Large intestine (tissue), 3 donors: Measurements from ENCODE around the gene PDE4D. TPM values are rescaled to one million over a fixed set of nuclear protein-coding genes. Genes with fewer than 3 reads are reported as not detected.
"Not testable (repeated sequence)": the region's sequence is repeated elsewhere in the genome, so short reads cannot be mapped to it uniquely, and the experiment has no call there.

Source experiments
- DNase-seq, 2 donors: peaks; one replicate each; pipeline versions ENCODE4 v3.0.0 to v3.0.0-alpha.2; 2013
- H3K27ac ChIP-seq: one replicate; pipeline ENCODE4 v1.5.1; 2013; ENCODE audit warnings: low read length
- H3K27me3 ChIP-seq: 2 replicates; pipeline ENCODE4 v1.6.1; 2013; ENCODE audit warnings: low read length; ENCODE audit not compliant: control insufficient read depth, insufficient read depth
- H3K36me3 ChIP-seq: 2 replicates; pipeline ENCODE4 v1.6.1; 2013; ENCODE audit warnings: low read length; ENCODE audit not compliant: control insufficient read depth, insufficient read depth
- H3K4me1 ChIP-seq: one replicate; pipeline ENCODE4 v1.6.1; 2013; ENCODE audit warnings: low read length; ENCODE audit not compliant: control insufficient read depth, insufficient read depth
- H3K4me3 ChIP-seq: one replicate; pipeline ENCODE4 v1.5.1; 2013; ENCODE audit warnings: low read length
- H3K9me3 ChIP-seq: one replicate; pipeline ENCODE4 v1.6.1; 2013; ENCODE audit warnings: mild to moderate bottlenecking, low read depth, low read length, moderate library complexity; ENCODE audit not compliant: control insufficient read depth
- WGBS: methylation state at CpG from one replicate; pipeline ENCODE4 v1.1.5; 2013; ENCODE audit warnings: low lambda C conversion rate; ENCODE audit not compliant: insufficient coverage; 5-methylcytosine and 5-hydroxymethylcytosine counted together
- polyA plus RNA-seq: library from polyadenylated mRNA; unstranded; fragments of 120-200 nt; gene quantifications from one replicate; pipeline ENCODE4 v1.2.1, GENCODE V29; 2013

Gene PDE4D
- polyA plus RNA-seq, 1 donor: 13.5 TPM

GRCh38 chr5:59599729-59600128, 293.8 kb downstream of the PDE4D start:
- Histone ChIP-seq H3K4me3 (no peak overlapping the region), H3K4me1 (peaks cover 6% of the 10 kb centered on the region), H3K27ac (no peak overlapping the region), H3K36me3 (no peaks in the 10 kb centered on the region), H3K9me3 (no peaks in the 10 kb centered on the region), H3K27me3 (no peaks in the 10 kb centered on the region)
- WGBS: 100% methylated on average over 1 of the region's 2 CpGs
- DNase-seq: no peak

DNA sequence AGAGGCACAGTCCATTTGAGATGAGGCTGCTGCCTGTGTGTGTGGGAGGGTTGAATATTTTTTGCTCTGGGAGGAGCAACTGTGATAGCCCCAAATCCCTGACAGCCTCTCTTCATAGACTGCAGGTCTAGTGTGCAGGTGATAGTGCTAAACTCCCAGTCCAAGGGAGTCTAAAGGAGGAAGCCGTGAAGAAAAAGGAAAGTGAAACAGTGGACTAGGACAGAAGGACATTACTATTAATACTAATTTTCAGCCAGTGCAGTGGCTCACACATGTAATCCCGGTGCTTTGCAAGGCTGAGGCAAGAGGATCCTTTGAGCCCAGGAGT, 295.0 kb downstream of the PDE4D start:
- WGBS: no CpG with 5 or more reads among the region's 2 CpGs

GRCh38 chr5:59597690-59598546, 295.6 kb downstream of the PDE4D start:
- H3K4me3 ChIP-seq: peak overlapping the region; percentile 26
- no peak for DNase-seq
- peaks cover 6% of the 10 kb centered on the region for H3K4me1 ChIP-seq
- no peaks in the 10 kb centered on the region for H3K9me3 ChIP-seq
- no peaks in the 10 kb centered on the region for H3K27me3 ChIP-seq
- peak overlapping the region; percentile 20 for H3K27ac ChIP-seq
- WGBS: 36% methylated on average over 3 of the region's 6 CpGs
- no peaks in the 10 kb centered on the region for H3K36me3 ChIP-seq

More for the DNA sequence above, 295.0 kb downstream of the PDE4D start:
- Histone ChIP-seq H3K4me3 (peak overlapping the region; percentile 26), H3K9me3 (no peaks in the 10 kb centered on the region), H3K27ac (peak overlapping the region; percentile 20), H3K36me3 (no peaks in the 10 kb centered on the region), H3K4me1 (peaks cover 6% of the 10 kb centered on the region), H3K27me3 (no peaks in the 10 kb centered on the region)
- peak; percentile 31 to 79 for DNase-seq

- H3K4me1 ChIP-seq: peaks cover 7% of the 10 kb centered on the region
- H3K27me3 ChIP-seq: no peaks in the 10 kb centered on the region
- H3K27ac ChIP-seq: no peak overlapping the region
- WGBS: 83% methylated on average over 1 of the region's 2 CpGs
- no peaks in the 10 kb centered on the region for H3K9me3 ChIP-seq
- no peak for DNase-seq
- H3K36me3 ChIP-seq: no peaks in the 10 kb centered on the region
- H3K4me3 ChIP-seq: no peak overlapping the region
Observed at GRCh38 chr5:59596586-59597350, 296.8 kb downstream of the PDE4D start.

DNA sequence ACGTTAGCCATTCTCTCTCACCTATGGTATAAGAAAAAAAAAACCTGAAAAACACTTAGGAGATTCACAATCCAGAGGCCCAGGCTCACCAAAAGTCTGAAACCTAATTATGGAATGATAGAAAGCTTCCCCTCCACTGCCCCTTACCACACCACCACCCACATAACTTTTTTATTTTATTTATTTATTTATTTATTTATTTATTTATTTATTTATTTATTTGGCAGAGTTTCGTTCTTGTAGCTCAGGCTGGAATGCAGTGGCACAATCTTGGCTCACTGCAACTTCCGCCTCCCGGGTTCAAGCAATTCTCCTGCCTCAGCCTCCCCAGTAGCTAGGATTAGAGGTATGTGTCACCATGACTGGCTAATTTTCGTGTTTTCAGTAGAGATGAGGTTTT, 299.4 kb downstream of the PDE4D start:
- 88% methylated on average over 1 of the region's 5 CpGs for WGBS
- DNase-seq, H3K9me3 ChIP-seq, H3K27me3 ChIP-seq, H3K4me3 ChIP-seq, H3K36me3 ChIP-seq, H3K27ac ChIP-seq: not testable (repeated sequence)
- H3K4me1 ChIP-seq: peaks cover 16% of the 10 kb centered on the region

- no CpG with 5 or more reads among the region's 2 CpGs for WGBS
- Histone ChIP-seq H3K4me3 (no peak overlapping the region), H3K36me3 (no peaks in the 10 kb centered on the region), H3K27ac (no peak overlapping the region), H3K27me3 (no peaks in the 10 kb centered on the region), H3K9me3 (no peaks in the 10 kb centered on the region), H3K4me1 (peaks cover 14% of the 10 kb centered on the region)
- DNase-seq: no peak
Observed at GRCh38 chr5:59593439-59594007, 300.0 kb downstream of the PDE4D start.

DNA sequence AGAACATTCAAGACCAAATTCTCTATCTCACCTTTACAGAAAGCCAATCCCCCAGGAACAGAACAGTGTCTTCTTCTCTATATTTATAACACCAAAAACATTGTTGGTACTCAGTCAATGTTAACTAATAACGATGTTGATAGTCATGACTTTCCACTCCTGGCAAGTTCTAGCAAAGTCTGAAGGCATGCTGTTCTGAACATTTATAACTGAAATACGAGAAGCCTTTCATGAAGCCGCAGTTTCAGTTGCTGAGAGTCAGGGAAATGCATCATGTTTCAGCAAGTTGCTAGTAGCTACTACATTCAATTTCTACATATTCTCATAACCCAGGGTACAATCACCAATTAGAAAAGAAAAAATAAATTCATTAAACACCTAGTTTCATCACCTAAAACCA, 301.4 kb downstream of the PDE4D start:
- H3K27ac ChIP-seq: no peak overlapping the region

DNA sequence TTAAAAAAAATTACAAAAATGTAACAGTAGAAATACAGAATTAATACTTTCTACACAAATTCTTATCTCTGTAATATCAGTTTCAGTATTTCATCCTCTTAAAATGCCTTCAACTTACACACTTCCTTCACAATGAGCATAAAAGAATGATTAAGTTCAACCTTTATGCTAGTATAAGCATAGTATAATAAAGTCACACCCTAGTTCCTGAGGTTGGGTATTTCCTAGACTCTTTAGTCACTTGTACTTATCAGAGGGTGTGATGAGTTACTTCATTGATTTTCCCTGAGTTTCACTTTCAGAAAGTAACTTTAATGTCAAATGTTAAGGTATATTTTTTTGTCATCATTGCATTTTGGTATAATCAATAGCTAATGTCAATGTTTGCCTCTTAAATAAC, 302.4 kb downstream of the PDE4D start:
- DNase-seq: peak; percentile 61 to 85
- H3K27me3 ChIP-seq: no peaks in the 10 kb centered on the region
- no peaks in the 10 kb centered on the region for H3K36me3 ChIP-seq
- no peaks in the 10 kb centered on the region for H3K9me3 ChIP-seq
- peaks cover 18% of the 10 kb centered on the region for H3K4me1 ChIP-seq
- H3K27ac ChIP-seq: peak overlapping the region; percentile 85
- H3K4me3 ChIP-seq: no peak overlapping the region

More for the DNA sequence above, 301.4 kb downstream of the PDE4D start:
- WGBS: no CpG with 5 or more reads among the region's 3 CpGs
- peak in 1 of 2 donors; percentile 30 for DNase-seq
- no peak overlapping the region for H3K4me3 ChIP-seq
- peaks cover 14% of the 10 kb centered on the region for H3K4me1 ChIP-seq
- no peaks in the 10 kb centered on the region for H3K9me3 ChIP-seq
- H3K27me3 ChIP-seq: no peaks in the 10 kb centered on the region
- H3K36me3 ChIP-seq: no peaks in the 10 kb centered on the region

GRCh38 chr5:59588922-59589321, 304.6 kb downstream of the PDE4D start:
- Histone ChIP-seq H3K27ac (no peak overlapping the region), H3K4me3 (no peak overlapping the region), H3K4me1 (peaks cover 18% of the 10 kb centered on the region), H3K36me3 (no peaks in the 10 kb centered on the region), H3K9me3 (no peaks in the 10 kb centered on the region), H3K27me3 (no peaks in the 10 kb centered on the region)
- DNase-seq: no peak

- Histone ChIP-seq H3K27me3 (no peaks in the 10 kb centered on the region), H3K36me3 (no peaks in the 10 kb centered on the region)
- WGBS: 0% methylated on average over 4 of the region's 17 CpGs
Observed at GRCh38 chr5:59587489-59588337, 305.8 kb downstream of the PDE4D start.

More at GRCh38 chr5:59587489-59588337, 305.8 kb downstream of the PDE4D start:
- peak overlapping the region; percentile 97 for H3K27ac ChIP-seq
- peak overlapping the region; percentile 71 for H3K4me3 ChIP-seq
- peaks cover 19% of the 10 kb centered on the region for H3K4me1 ChIP-seq
- peak; percentile 76 to 90 for DNase-seq
- H3K9me3 ChIP-seq: no peaks in the 10 kb centered on the region
